Astrocyte of the cerebellum (primary cell): Measurements from ENCODE around the gene LPO.

Source experiments
- DNase-seq: peaks from one replicate; pipeline ENCODE4 v3.0.0-alpha.2; 2011; ENCODE audit warnings: low read depth
- H3K4me3 ChIP-seq: 2 replicates; pipeline ENCODE4 v1.5.1; 2011; ENCODE audit warnings: mild to moderate bottlenecking, low read depth, low read length, moderate library complexity
- CTCF ChIP-seq: IDR thresholded peaks from 2 replicates; pipeline ENCODE4 v1.5.1; 2012; ENCODE audit warnings: low read length, low read depth, moderate library complexity, mild to moderate bottlenecking; ENCODE audit errors: missing control alignments
- in situ Hi-C: cut with HindIII; loops from 2 replicates; pipeline ENCODE4 v1.10.0; 2017; ENCODE audit warnings: low sequenced_read_pairs

LPO gene

DNA sequence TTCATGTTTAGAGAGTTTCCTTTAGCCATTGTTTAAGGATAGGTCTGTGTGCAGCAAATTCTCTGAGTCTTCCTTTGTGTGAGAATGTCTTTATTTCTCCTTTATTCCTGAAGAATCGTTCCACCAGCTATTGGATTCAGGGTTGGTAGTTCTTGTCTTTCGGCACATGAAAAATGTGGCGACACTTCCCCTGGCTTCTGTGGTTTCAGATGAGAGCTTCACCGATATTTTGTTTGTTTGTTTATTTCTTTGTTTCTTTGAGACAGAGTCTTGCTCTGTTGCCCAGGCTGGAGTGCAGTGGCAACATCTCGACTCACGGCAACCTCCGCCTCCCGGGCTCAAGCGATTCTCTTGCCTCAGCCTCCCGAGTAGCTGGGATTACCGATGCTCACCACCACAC lies 23.8 kb downstream of the LPO start:
- H3K4me3 ChIP-seq = no peak overlapping the region
- in situ Hi-C loops = no loop called here
- TF ChIP-seq CTCF = no peak
- no peak for DNase-seq

GRCh38 chr17:58263773-58264172 lies 25.4 kb downstream of the LPO start:
- H3K4me3 ChIP-seq = no peak overlapping the region
- in situ Hi-C loops = no loop called here
- DNase-seq = no peak
- no peak for TF ChIP-seq CTCF

- no peak for TF ChIP-seq CTCF
- H3K4me3 ChIP-seq = no peak overlapping the region
- DNase-seq = no peak
- in situ Hi-C loops = no loop called here
Measured at GRCh38 chr17:58264407-58265103, 26.2 kb downstream of the LPO start.

GRCh38 chr17:58265271-58265670 lies 26.9 kb downstream of the LPO start:
- no peak overlapping the region for H3K4me3 ChIP-seq
- in situ Hi-C loops = no loop called here
- TF ChIP-seq CTCF = no peak
- DNase-seq = no peak

- in situ Hi-C loops = no loop called here
- H3K4me3 ChIP-seq = no peak overlapping the region
- no peak for DNase-seq
Measured at GRCh38 chr17:58265902-58266875, 27.8 kb downstream of the LPO start.

More at GRCh38 chr17:58265902-58266875, 27.8 kb downstream of the LPO start:
- TF ChIP-seq CTCF = no peak
